K562 (cell line): ENCODE data around the gene MBD3. TPM values are rescaled to one million over a fixed set of nuclear protein-coding genes. Genes with fewer than 3 reads are reported as not detected.
A peak's percentile ranks its signal among the peaks of the same experiment; 100 is the strongest.

ENCODE experiments used
- ARID2 ChIP-seq: fragments of 450-650 bp; IDR thresholded peaks from 2 replicates; pipeline ENCODE4 v1.6.1; 2017; ENCODE audit warnings: antibody characterized with exemption, mild to moderate bottlenecking
- BRF1 ChIP-seq: IDR thresholded peaks from 3 replicates; pipeline ENCODE4 v1.6.1; 2011; ENCODE audit warnings: borderline replicate concordance, mild to moderate bottlenecking; ENCODE audit not compliant: insufficient read length; ENCODE audit errors: extremely low read depth
- CHD4 ChIP-seq: fragments of 200-600 bp; sonication (generic); IDR thresholded peaks from 3 replicates; pipeline ENCODE4 v1.6.1; 2012; ENCODE audit warnings: low read depth, mild to moderate bottlenecking, mixed read lengths, low read length, inconsistent platforms; ENCODE audit not compliant: insufficient read depth, insufficient replicate concordance, poor library complexity, severe bottlenecking
- CREB1 ChIP-seq, 2 experiments: sonication (generic) in 1 of 2; formaldehyde crosslinking in 1 of 2; IDR thresholded peaks; 2 replicates each; pipeline versions ENCODE4 v1.6.1 to v1.8.0; 2012 to 2022; ENCODE audit warnings: inconsistent platforms in 1 of 2, mild to moderate bottlenecking in 1 of 2, missing genetic modification reagents in 1 of 2, moderate library complexity in 1 of 2
- CTBP1 ChIP-seq: fragments of 450-650 bp; IDR thresholded peaks from 2 replicates; pipeline ENCODE4 v1.6.1; 2016; ENCODE audit warnings: borderline replicate concordance
- HDAC1 ChIP-seq, 2 experiments: fragments of 450-650 bp; IDR thresholded peaks; 2 replicates each; pipeline ENCODE4 v1.6.1; 2016 to 2017; ENCODE audit warnings: inconsistent platforms in 1 of 2, mild to moderate bottlenecking in 1 of 2, moderate library complexity in 1 of 2
- HOXB6 ChIP-seq: fragments of 250-450 bp; sonication (Bioruptor Pico); IDR thresholded peaks from 2 replicates; pipeline ENCODE4 v1.5.1; 2022; ENCODE audit warnings: mild to moderate bottlenecking, borderline replicate concordance
- KAT2B ChIP-seq: IDR thresholded peaks from one replicate; pipeline ENCODE4 v1.6.1; 2012; ENCODE audit warnings: low read depth, mild to moderate bottlenecking, control low read depth, inconsistent platforms, low read length, moderate library complexity
- KDM1A ChIP-seq, 2 experiments: fragments of 450-650 bp; IDR thresholded peaks; 2 replicates each; pipeline ENCODE4 v1.6.1; 2016; ENCODE audit warnings: mild to moderate bottlenecking in 2 of 2
- LARP7 ChIP-seq: fragments of 450-650 bp; IDR thresholded peaks from 2 replicates; pipeline ENCODE4 v1.6.1; 2016
- MIER1 ChIP-seq: fragments of 450-650 bp; IDR thresholded peaks from 2 replicates; pipeline ENCODE4 v1.6.1; 2016; ENCODE audit warnings: antibody characterized with exemption, mild to moderate bottlenecking, low read depth
- NFE2L1 ChIP-seq: fragments of 450-650 bp; IDR thresholded peaks from 2 replicates; pipeline ENCODE4 v1.6.1; 2016; ENCODE audit warnings: missing genetic modification characterization, low read depth, mild to moderate bottlenecking, missing compliant biosample characterization, moderate library complexity, borderline replicate concordance
- NFXL1 ChIP-seq: fragments of 450-650 bp; formaldehyde crosslinking; IDR thresholded peaks from 2 replicates; pipeline ENCODE4 v1.4.0; 2021; ENCODE audit warnings: mild to moderate bottlenecking
- POLR2AphosphoS5 ChIP-seq: IDR thresholded peaks from 2 replicates; pipeline ENCODE4 v1.6.1; 2011; ENCODE audit warnings: mild to moderate bottlenecking, low read depth, low read length, moderate library complexity; ENCODE audit not compliant: control insufficient read depth, insufficient read depth
- RBM39 ChIP-seq: fragments of 200-400 bp; formaldehyde crosslinking; optimal IDR thresholded peaks from 2 replicates; pipeline ENCODE3; 2018; ENCODE audit warnings: low read depth, low read length
- RFX1 ChIP-seq: fragments of 450-650 bp; IDR thresholded peaks from 2 replicates; pipeline ENCODE4 v1.6.1; 2016; ENCODE audit warnings: mild to moderate bottlenecking, moderate library complexity
- RNF2 ChIP-seq: sonication (generic); IDR thresholded peaks from 2 replicates; pipeline ENCODE4 v1.6.1; 2016
- SP2 ChIP-seq: IDR thresholded peaks from 2 replicates; pipeline ENCODE4 v1.6.1; 2011; ENCODE audit warnings: mild to moderate bottlenecking, low read depth, low read length, moderate library complexity; ENCODE audit not compliant: poor library complexity, severe bottlenecking; ENCODE audit errors: extremely low read depth
- TAF7 ChIP-seq: fragments of 450-650 bp; IDR thresholded peaks from 2 replicates; pipeline ENCODE4 v1.6.1; 2016; ENCODE audit warnings: missing genetic modification characterization, missing compliant biosample characterization
- TOE1 ChIP-seq, 2 experiments: fragments of 450-650 bp in 1 of 2; sonication (generic) in 1 of 2; formaldehyde crosslinking in 1 of 2; IDR thresholded peaks; 2 replicates each; pipeline versions ENCODE4 v1.7.1 to v1.8.0; 2016 to 2022; ENCODE audit warnings: borderline replicate concordance in 2 of 2, mild to moderate bottlenecking in 2 of 2, antibody characterized with exemption in 1 of 2, inconsistent platforms in 1 of 2, low read depth in 1 of 2, missing genetic modification reagents in 1 of 2, moderate library complexity in 1 of 2
- WHSC1 ChIP-seq: IDR thresholded peaks from one replicate; pipeline ENCODE4 v1.6.1; 2012; ENCODE audit warnings: low read length, control low read depth, inconsistent platforms
- ZEB2 ChIP-seq: fragments of 450-650 bp; IDR thresholded peaks from 2 replicates; pipeline ENCODE4 v1.6.1; 2016
- ZNF165 ChIP-seq: fragments of 250-450 bp; sonication (Bioruptor Pico); IDR thresholded peaks from 2 replicates; pipeline ENCODE4 v1.4.0; 2020; ENCODE audit warnings: borderline replicate concordance
- ZNF445 ChIP-seq: fragments of 250-450 bp; sonication (Bioruptor Pico); IDR thresholded peaks from 2 replicates; pipeline ENCODE4 v1.4.0; 2020; ENCODE audit warnings: low read depth, mild to moderate bottlenecking, moderate library complexity
- polyA plus RNA-seq, 8 experiments: library from polyadenylated mRNA; depleted of rRNA in 4 of 8; stranded (reverse) in 5 of 8; unstranded in 3 of 8; fragments of >200 nt; fragmentation: Nextera tagmentation in 2 of 8; fragmentation: Illumina TruSeq in 1 of 8; extraction: Ambion mirVana in 2 of 8; extraction: Trizol in 1 of 8; gene quantifications; 2 replicates each; pipeline versions ENCODE4 v1.2.1 to v1.2.3, GENCODE V29; 2011 to 2014; ENCODE audit warnings: inconsistent platforms in 1 of 8, missing spikeins in 1 of 8
- total RNA-seq, 7 experiments: library from RNA; depleted of rRNA in 6 of 7; stranded (reverse); fragments of >200 nt in 6 of 7; fragmentation: Illumina TruSeq in 2 of 7; extraction: Trizol in 2 of 7; gene quantifications; 2 replicates each; pipeline versions ENCODE4 v1.2.1 to v1.2.3, GENCODE V29; 2011 to 2021; ENCODE audit warnings: low replicate concordance in 1 of 7
- TF ChIP-seq, protein P1 (sequence below): fragments of 250-450 bp; sonication (Bioruptor Pico); IDR thresholded peaks from 2 replicates; pipeline ENCODE4 v1.8.0; 2021; ENCODE audit warnings: borderline replicate concordance, mild to moderate bottlenecking, moderate library complexity; ENCODE audit not compliant: poor library complexity, severe bottlenecking
- TF ChIP-seq, protein P2 (sequence below): fragments of 450-650 bp; IDR thresholded peaks from 2 replicates; pipeline ENCODE4 v1.7.1; 2018; ENCODE audit warnings: mild to moderate bottlenecking, low read depth; ENCODE audit not compliant: partially characterized antibody

MBD3 gene
- total and polyA plus RNA-seq, 9 of the 15 experiments (the other 6 are each of a cell fraction or from before 2014, with no cell fraction given): 0.24 to 137 (median 30.9) TPM

DNA sequence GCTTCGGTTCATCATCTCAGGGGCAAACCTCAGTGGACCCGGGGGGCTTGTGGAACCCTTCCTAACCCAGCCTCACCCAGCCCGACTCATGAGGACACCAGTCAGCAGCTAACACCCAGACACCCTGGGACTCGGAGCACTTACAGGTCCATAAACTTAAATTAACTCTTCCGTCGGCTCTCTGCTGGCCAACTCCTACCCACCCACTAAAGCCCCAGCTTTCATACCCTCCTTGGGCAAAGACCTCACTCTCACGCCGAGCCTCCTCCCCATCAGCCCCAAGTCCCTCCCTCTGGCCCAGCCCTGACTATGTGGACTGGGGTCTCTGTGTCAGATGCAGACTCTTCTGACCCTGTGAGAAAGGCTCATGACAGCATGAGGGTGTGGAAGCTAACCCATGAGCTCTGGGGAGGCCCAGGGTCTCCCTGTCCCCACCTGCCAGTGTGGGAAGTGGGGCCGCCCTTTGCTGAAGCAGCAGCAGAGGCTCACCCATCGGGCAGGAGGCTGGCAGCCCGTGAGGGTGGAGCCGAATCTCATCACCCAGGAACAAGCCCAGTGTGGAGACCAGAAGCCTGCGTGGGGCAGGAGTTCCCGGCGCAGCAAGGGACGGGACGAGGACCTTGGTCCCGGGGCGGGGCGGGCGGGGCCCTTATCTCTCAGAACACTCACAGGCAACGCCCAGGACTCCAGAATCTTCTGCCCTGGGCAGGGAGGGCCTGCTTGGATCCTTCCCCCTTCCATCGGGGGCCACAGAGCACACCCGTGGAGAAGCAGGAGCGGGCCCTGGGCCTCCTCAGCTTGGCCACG is 40.0 kb upstream of the MBD3 start (continued):
- TF ChIP-seq ZNF445 (CRISPR knock-in tag): no peak
- TF ChIP-seq KDM1A (IDR thresholded peaks at IDR 0.05): no peak
- TF ChIP-seq CREB1 (IDR thresholded peaks at IDR 0.05): no peak
- TF ChIP-seq CREB1 (CRISPR knock-in tag; IDR thresholded peaks at IDR 0.05): no peak
- TF ChIP-seq NFXL1 (CRISPR knock-in tag): no peak
- TF ChIP-seq LARP7: no peak
- TF ChIP-seq ZNF165 (CRISPR knock-in tag): no peak
- TF ChIP-seq TOE1 (IDR thresholded peaks at IDR 0.05; ENCODE audit: borderline replicate concordance): no peak
- 0 out of 2 replicates have a peak, but pooled peaks have one; percentile 7 for TF ChIP-seq TOE1 (CRISPR knock-in tag; IDR thresholded peaks at IDR 0.05; ENCODE audit: borderline replicate concordance, low read depth)
- no peak for TF ChIP-seq RNF2
- no peak for TF ChIP-seq SP2
- no peak for TF ChIP-seq WHSC1
- TF ChIP-seq POLR2AphosphoS5: peak; percentile 40; the same call in 1 of the 2 replicates
- no peak for TF ChIP-seq HOXB6 (CRISPR knock-in tag)
- TF ChIP-seq CHD4: no peak
- TF ChIP-seq, protein P1, sequence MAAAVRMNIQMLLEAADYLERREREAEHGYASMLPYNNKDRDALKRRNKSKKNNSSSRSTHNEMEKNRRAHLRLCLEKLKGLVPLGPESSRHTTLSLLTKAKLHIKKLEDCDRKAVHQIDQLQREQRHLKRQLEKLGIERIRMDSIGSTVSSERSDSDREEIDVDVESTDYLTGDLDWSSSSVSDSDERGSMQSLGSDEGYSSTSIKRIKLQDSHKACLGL (CRISPR knock-in tag): no peak
- peak in 1 of 2 experiments; percentile 55; a peak in 1 of 4 replicates for TF ChIP-seq HDAC1 (IDR thresholded peaks at IDR 0.05)
- TF ChIP-seq ZEB2: no peak
- TF ChIP-seq RFX1: no peak
- TF ChIP-seq CTBP1: peak; percentile 70
- no peak for TF ChIP-seq RBM39
- no peak for TF ChIP-seq KAT2B
- TF ChIP-seq BRF1: no peak
- no peak for TF ChIP-seq MIER1
- TF ChIP-seq NFE2L1 (tag): no peak
- no peak for TF ChIP-seq TAF7 (tag)
- TF ChIP-seq, protein P2, sequence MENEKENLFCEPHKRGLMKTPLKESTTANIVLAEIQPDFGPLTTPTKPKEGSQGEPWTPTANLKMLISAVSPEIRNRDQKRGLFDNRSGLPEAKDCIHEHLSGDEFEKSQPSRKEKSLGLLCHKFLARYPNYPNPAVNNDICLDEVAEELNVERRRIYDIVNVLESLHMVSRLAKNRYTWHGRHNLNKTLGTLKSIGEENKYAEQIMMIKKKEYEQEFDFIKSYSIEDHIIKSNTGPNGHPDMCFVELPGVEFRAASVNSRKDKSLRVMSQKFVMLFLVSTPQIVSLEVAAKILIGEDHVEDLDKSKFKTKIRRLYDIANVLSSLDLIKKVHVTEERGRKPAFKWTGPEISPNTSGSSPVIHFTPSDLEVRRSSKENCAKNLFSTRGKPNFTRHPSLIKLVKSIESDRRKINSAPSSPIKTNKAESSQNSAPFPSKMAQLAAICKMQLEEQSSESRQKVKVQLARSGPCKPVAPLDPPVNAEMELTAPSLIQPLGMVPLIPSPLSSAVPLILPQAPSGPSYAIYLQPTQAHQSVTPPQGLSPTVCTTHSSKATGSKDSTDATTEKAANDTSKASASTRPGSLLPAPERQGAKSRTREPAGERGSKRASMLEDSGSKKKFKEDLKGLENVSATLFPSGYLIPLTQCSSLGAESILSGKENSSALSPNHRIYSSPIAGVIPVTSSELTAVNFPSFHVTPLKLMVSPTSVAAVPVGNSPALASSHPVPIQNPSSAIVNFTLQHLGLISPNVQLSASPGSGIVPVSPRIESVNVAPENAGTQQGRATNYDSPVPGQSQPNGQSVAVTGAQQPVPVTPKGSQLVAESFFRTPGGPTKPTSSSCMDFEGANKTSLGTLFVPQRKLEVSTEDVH: no peak
- TF ChIP-seq ARID2: no peak
